ENCODE measurements around the gene STARD13. TPM values are rescaled to one million over a fixed set of nuclear protein-coding genes. Genes with fewer than 3 reads are reported as not detected.

The STARD13 gene
- total and polyA plus RNA-seq, 2 donors from 2014 or later = 5.1 to 37.2 TPM

DNA sequence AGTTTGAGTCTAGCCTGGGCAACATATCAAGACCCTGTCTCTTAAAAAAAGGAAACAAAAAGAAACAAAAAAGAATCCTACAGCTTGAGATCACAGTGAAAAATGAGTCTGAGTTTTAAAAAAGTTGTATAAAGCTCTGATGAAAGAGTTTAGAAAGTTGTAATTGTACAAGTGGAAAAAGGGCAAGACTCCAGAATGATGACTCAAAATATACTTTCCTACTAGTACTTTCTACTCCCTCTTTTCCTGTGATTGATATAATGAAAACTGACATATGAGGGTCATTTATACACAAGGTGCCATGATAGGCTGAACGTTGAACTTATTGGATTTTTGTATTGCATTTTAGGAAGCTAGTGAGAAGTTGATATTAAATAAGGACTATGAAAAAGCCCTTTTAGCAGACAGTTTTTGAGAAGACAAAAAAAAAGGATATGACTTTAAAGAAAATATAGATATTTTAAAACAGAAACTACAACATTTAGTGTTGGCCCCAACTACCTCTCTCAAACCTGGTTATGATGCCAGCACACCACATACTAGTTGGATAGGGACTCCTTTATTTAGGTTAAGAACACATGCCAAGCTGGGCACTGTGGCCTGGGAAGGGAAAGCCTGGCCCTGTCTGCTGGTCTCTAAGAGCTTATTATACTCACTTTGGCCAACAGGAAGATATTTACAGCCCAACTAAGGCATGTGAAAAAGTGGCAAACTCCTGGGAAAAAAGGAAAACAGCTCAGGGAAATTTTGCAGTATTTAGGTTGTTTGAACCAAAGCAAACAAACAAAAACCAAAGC is 152.7 kb downstream of the STARD13 start:
- TF ChIP-seq, protein P1, sequence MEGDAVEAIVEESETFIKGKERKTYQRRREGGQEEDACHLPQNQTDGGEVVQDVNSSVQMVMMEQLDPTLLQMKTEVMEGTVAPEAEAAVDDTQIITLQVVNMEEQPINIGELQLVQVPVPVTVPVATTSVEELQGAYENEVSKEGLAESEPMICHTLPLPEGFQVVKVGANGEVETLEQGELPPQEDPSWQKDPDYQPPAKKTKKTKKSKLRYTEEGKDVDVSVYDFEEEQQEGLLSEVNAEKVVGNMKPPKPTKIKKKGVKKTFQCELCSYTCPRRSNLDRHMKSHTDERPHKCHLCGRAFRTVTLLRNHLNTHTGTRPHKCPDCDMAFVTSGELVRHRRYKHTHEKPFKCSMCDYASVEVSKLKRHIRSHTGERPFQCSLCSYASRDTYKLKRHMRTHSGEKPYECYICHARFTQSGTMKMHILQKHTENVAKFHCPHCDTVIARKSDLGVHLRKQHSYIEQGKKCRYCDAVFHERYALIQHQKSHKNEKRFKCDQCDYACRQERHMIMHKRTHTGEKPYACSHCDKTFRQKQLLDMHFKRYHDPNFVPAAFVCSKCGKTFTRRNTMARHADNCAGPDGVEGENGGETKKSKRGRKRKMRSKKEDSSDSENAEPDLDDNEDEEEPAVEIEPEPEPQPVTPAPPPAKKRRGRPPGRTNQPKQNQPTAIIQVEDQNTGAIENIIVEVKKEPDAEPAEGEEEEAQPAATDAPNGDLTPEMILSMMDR (IDR thresholded peaks at IDR 0.05; ENCODE audit: borderline replicate concordance, extremely low read depth, insufficient read depth) = no peak
- intact Hi-C loops (cut with DNase I) = no loop called here
- H3K9me3 ChIP-seq (ENCODE audit: control insufficient read depth in 2 of 3, insufficient read depth in 1 of 3, low read length in 3 of 3) = peaks cover 0 to 7% (median 0%) of the 10 kb centered on the region in 3 donors
- H3K36me3 ChIP-seq (ENCODE audit: control insufficient read depth in 2 of 3, insufficient read depth in 3 of 3, low read length in 3 of 3) = peaks cover 0 to 10% (median 10%) of the 10 kb centered on the region in 3 donors
- H3K4me3 ChIP-seq (ENCODE audit: low read length in 3 of 3) = no peak overlapping the region
- no peaks in the 10 kb centered on the region for H3K27me3 ChIP-seq (ENCODE audit: control insufficient read depth, insufficient read depth, low read length)
- no peak for DNase-seq
- H3K27ac ChIP-seq (ENCODE audit: low read depth in 2 of 2, low read length in 2 of 2) = no peak overlapping the region
- H3K4me1 ChIP-seq (ENCODE audit: control insufficient read depth in 2 of 3, insufficient read depth in 2 of 3, low read depth in 1 of 3, low read length in 3 of 3) = no peaks in the 10 kb centered on the region
- no peak overlapping the region for H3K9ac ChIP-seq (ENCODE audit: low read length in 3 of 3)
- no peak for FAIRE-seq

DNA sequence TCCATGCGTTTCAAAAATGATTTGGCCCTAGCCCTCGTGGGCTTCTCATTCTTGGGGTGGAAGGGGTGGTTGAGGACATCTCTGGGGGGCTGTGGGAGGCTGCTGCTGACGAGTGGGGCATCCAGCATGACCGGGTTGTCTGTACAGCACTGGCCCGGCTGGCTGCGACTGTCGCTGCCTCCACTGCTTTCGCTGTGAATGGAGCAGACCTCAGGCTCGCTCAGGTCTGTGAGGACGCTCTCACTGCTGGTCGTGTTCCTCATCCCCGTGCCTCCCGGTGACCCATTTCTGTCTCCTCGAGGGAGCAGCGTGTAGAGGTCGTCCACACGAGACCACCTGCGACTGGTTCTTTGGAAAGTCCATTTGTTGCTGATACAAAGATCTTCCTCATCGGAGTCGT is 155.7 kb downstream of the STARD13 start:
- no peak overlapping the region for H3K27ac ChIP-seq (ENCODE audit: low read depth in 2 of 2, low read length in 2 of 2)
- no peak overlapping the region for H3K9ac ChIP-seq (ENCODE audit: low read length in 3 of 3)
- no peak overlapping the region for H3K4me3 ChIP-seq (ENCODE audit: low read length in 3 of 3)
- FAIRE-seq (no peak), DNase-seq (no peak)
- intact Hi-C loops (cut with DNase I) = no loop called here
- H3K27me3 ChIP-seq (ENCODE audit: control insufficient read depth, insufficient read depth, low read length) = no peaks in the 10 kb centered on the region
- H3K9me3 ChIP-seq (ENCODE audit: control insufficient read depth in 2 of 3, insufficient read depth in 1 of 3, low read length in 3 of 3) = no peaks in the 10 kb centered on the region
- TF ChIP-seq, protein P1 (IDR thresholded peaks at IDR 0.05; ENCODE audit: borderline replicate concordance, extremely low read depth, insufficient read depth) = no peak
- H3K4me1 ChIP-seq (ENCODE audit: control insufficient read depth in 2 of 3, insufficient read depth in 2 of 3, low read depth in 1 of 3, low read length in 3 of 3) = peaks cover 0 to 9% (median 4%) of the 10 kb centered on the region in 3 donors
- peaks cover 0 to 16% (median 10%) of the 10 kb centered on the region in 3 donors for H3K36me3 ChIP-seq (ENCODE audit: control insufficient read depth in 2 of 3, insufficient read depth in 3 of 3, low read length in 3 of 3)

DNA sequence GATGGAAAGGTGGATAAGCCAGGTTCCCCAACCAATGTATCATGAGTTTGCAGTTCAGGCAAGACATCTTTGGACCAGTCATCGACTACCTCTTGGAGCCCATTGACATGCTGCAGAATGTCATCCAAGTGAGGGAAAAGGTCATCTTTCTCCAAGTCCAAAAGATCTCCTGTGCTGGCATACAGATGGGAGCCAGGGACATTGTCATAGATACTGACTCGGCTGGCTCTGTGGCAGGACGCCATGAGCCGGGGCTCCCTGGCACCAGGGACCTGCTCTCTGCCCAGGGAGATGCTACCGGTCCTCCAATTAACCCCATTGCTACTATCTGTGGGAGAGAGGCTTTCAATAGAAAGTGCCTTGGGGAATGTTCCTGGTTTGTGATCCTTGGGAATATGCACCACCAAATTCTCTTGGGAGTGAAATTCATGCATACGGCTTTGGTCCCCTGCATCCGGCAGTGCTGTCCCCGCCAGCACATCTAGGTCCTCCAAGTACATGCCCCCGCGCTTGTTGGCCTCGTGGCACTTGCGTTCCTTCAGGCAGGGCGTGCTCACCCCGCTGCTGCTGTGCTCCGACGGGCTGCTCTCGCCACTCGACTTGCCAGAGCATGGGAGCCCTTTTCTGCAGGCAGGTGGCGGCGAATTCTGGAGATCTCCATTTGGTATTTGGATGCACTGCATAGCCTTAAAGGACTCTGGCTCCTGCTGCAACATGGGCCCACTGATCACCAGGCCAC is 156.3 kb downstream of the STARD13 start:
- Histone ChIP-seq H3K36me3 (ENCODE audit: control insufficient read depth in 2 of 3, insufficient read depth in 3 of 3, low read length in 3 of 3) (peaks cover 0 to 16% (median 10%) of the 10 kb centered on the region in 3 donors), H3K9ac (ENCODE audit: low read length in 3 of 3) (no peak overlapping the region), H3K4me3 (ENCODE audit: low read length in 3 of 3) (no peak overlapping the region), H3K9me3 (ENCODE audit: control insufficient read depth in 2 of 3, insufficient read depth in 1 of 3, low read length in 3 of 3) (no peaks in the 10 kb centered on the region), H3K27me3 (ENCODE audit: control insufficient read depth, insufficient read depth, low read length) (no peaks in the 10 kb centered on the region), H3K4me1 (ENCODE audit: control insufficient read depth in 2 of 3, insufficient read depth in 2 of 3, low read depth in 1 of 3, low read length in 3 of 3) (peaks cover 0 to 9% (median 4%) of the 10 kb centered on the region in 3 donors), H3K27ac (ENCODE audit: low read depth in 2 of 2, low read length in 2 of 2) (no peak overlapping the region)
- FAIRE-seq (no peak), DNase-seq (no peak)
- intact Hi-C loops (cut with DNase I) = no loop called here
- TF ChIP-seq, protein P1 (IDR thresholded peaks at IDR 0.05; ENCODE audit: borderline replicate concordance, extremely low read depth, insufficient read depth) = no peak
